Measurements from ENCODE around the gene USP33. TPM values are rescaled to one million over a fixed set of nuclear protein-coding genes. Genes with fewer than 3 reads are reported as not detected.

Gene USP33
- polyA plus RNA-seq, 1 donor from 2014 or later: 267 TPM

DNA sequence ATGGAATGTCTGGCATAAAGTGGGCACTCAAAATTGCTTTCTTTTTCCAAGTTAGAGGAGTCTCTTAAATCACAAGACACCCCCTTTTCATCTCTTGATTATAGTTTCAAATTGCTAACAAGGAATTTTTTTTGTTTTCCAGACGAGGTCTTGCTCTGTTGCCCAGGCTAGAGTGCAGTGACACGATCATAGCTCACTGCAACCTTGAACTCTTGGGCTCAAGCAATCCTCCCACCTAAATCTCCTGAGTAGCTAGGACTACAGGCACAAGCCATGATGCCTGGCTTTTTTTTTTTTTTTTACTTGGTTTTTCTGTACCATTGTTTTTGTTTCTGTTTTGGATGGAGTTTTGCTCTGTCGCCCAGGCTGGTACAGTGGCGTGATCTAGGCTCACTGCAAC lies 98.0 kb downstream of the USP33 start:
- Histone ChIP-seq H3F3A (ENCODE audit: insufficient read depth, low read length, poor library complexity, severe bottlenecking) (no peaks in the 10 kb centered on the region), H3K27ac (ENCODE audit: low read length) (no peak overlapping the region), H3K9ac (ENCODE audit: low read length) (no peak overlapping the region), H3K4me2 (ENCODE audit: low read length) (no peak overlapping the region), H3K79me2 (replicated peaks; ENCODE audit: insufficient read depth, low read length) (peaks cover 46% of the 10 kb centered on the region), H2AFZ (ENCODE audit: low read depth, low read length) (no peak overlapping the region), H3K9me2 (ENCODE audit: insufficient read depth, low read length) (no peaks in the 10 kb centered on the region), H3K4me3 (ENCODE audit: low read length) (no peak overlapping the region), H3K27me3 (ENCODE audit: insufficient read depth, low read depth, low read length) (no peaks in the 10 kb centered on the region), H4K20me1 (ENCODE audit: insufficient read depth) (no peaks in the 10 kb centered on the region), H3K9me3 (ENCODE audit: low read length) (no peaks in the 10 kb centered on the region), H3K36me3 (ENCODE audit: insufficient read depth, low read length) (no peaks in the 10 kb centered on the region)
- no peak for TF ChIP-seq RAD21 (conservative IDR thresholded peaks at IDR 0.05)
- TF ChIP-seq, protein P1, sequence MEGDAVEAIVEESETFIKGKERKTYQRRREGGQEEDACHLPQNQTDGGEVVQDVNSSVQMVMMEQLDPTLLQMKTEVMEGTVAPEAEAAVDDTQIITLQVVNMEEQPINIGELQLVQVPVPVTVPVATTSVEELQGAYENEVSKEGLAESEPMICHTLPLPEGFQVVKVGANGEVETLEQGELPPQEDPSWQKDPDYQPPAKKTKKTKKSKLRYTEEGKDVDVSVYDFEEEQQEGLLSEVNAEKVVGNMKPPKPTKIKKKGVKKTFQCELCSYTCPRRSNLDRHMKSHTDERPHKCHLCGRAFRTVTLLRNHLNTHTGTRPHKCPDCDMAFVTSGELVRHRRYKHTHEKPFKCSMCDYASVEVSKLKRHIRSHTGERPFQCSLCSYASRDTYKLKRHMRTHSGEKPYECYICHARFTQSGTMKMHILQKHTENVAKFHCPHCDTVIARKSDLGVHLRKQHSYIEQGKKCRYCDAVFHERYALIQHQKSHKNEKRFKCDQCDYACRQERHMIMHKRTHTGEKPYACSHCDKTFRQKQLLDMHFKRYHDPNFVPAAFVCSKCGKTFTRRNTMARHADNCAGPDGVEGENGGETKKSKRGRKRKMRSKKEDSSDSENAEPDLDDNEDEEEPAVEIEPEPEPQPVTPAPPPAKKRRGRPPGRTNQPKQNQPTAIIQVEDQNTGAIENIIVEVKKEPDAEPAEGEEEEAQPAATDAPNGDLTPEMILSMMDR (IDR thresholded peaks at IDR 0.05; ENCODE audit: poor library complexity, severe bottlenecking): no peak
- TF ChIP-seq SMC3 (conservative IDR thresholded peaks at IDR 0.05; ENCODE audit: poor library complexity): no peak
- TF ChIP-seq, protein P2, sequence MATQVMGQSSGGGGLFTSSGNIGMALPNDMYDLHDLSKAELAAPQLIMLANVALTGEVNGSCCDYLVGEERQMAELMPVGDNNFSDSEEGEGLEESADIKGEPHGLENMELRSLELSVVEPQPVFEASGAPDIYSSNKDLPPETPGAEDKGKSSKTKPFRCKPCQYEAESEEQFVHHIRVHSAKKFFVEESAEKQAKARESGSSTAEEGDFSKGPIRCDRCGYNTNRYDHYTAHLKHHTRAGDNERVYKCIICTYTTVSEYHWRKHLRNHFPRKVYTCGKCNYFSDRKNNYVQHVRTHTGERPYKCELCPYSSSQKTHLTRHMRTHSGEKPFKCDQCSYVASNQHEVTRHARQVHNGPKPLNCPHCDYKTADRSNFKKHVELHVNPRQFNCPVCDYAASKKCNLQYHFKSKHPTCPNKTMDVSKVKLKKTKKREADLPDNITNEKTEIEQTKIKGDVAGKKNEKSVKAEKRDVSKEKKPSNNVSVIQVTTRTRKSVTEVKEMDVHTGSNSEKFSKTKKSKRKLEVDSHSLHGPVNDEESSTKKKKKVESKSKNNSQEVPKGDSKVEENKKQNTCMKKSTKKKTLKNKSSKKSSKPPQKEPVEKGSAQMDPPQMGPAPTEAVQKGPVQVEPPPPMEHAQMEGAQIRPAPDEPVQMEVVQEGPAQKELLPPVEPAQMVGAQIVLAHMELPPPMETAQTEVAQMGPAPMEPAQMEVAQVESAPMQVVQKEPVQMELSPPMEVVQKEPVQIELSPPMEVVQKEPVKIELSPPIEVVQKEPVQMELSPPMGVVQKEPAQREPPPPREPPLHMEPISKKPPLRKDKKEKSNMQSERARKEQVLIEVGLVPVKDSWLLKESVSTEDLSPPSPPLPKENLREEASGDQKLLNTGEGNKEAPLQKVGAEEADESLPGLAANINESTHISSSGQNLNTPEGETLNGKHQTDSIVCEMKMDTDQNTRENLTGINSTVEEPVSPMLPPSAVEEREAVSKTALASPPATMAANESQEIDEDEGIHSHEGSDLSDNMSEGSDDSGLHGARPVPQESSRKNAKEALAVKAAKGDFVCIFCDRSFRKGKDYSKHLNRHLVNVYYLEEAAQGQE (IDR thresholded peaks at IDR 0.05; ENCODE audit: borderline replicate concordance): no peak

DNA sequence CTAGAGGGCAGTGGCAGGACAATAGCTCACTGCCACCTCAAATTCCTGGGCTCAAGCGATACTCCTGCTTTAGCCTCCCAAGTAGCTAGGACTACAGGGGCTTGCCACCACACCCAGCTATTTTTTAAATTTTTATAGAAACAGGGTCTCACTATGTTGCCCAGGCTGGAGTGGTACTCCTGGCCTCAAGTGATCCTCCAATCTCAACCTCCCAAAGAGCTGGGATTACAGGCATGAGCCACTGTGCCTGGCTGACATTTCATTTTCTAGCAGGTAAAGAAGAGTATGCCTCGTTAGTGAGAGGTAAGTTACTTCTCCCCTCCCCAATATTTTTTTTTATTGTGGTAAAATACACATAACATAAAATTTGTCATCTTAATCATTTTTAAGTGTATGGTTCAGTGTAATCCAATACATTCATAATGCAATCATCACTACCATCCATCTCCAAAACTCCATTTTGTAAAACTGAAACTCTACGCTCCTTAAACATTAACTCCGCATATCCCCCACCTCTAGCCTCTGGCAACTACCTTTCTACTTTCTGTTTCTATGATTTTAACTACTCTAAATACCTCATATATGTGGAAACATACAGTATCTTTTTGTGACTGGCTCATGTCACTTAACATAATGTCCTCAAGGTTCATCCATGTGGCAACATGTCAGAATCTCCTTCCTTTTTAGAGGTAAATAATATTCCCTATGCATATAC lies 99.6 kb downstream of the USP33 start:
- no peak overlapping the region for H2AFZ ChIP-seq (ENCODE audit: low read depth, low read length)
- TF ChIP-seq MXI1 (conservative IDR thresholded peaks at IDR 0.05; ENCODE audit: poor library complexity, severe bottlenecking) (no peak), RAD21 (conservative IDR thresholded peaks at IDR 0.05) (no peak), POLR2AphosphoS5 (IDR thresholded peaks at IDR 0.05) (no peak), TAF1 (IDR thresholded peaks at IDR 0.05; ENCODE audit: low read depth) (no peak), EZH2 (IDR thresholded peaks at IDR 0.05; ENCODE audit: borderline replicate concordance, insufficient read depth, low read length, poor library complexity, severe bottlenecking) (no peak), SMC3 (conservative IDR thresholded peaks at IDR 0.05; ENCODE audit: poor library complexity) (no peak), EP300 (conservative IDR thresholded peaks at IDR 0.05; ENCODE audit: poor library complexity, severe bottlenecking) (no peak)
- TF ChIP-seq, protein P1 (IDR thresholded peaks at IDR 0.05; ENCODE audit: poor library complexity, severe bottlenecking): no peak
- TF ChIP-seq, protein P2 (IDR thresholded peaks at IDR 0.05; ENCODE audit: borderline replicate concordance): no peak
- H3K9ac ChIP-seq (ENCODE audit: low read length): no peak overlapping the region
- H4K20me1 ChIP-seq (ENCODE audit: insufficient read depth): no peaks in the 10 kb centered on the region
- H3K36me3 ChIP-seq (ENCODE audit: insufficient read depth, low read length): no peaks in the 10 kb centered on the region
- no peaks in the 10 kb centered on the region for H3K27me3 ChIP-seq (ENCODE audit: insufficient read depth, low read depth, low read length)
- H3K9me3 ChIP-seq (ENCODE audit: low read length): no peaks in the 10 kb centered on the region
- no peaks in the 10 kb centered on the region for H3K9me2 ChIP-seq (ENCODE audit: insufficient read depth, low read length)
- H3F3A ChIP-seq (ENCODE audit: insufficient read depth, low read length, poor library complexity, severe bottlenecking): no peaks in the 10 kb centered on the region
- H3K27ac ChIP-seq (ENCODE audit: low read length): no peak overlapping the region
- H3K4me2 ChIP-seq (ENCODE audit: low read length): no peak overlapping the region
- peaks cover 53% of the 10 kb centered on the region for H3K79me2 ChIP-seq (replicated peaks; ENCODE audit: insufficient read depth, low read length)
- no peak overlapping the region for H3K4me3 ChIP-seq (ENCODE audit: low read length)

Data from neural cell (in vitro differentiated cells).